ENCODE measurements around the gene IL36A.

Gene IL36A, protein sequence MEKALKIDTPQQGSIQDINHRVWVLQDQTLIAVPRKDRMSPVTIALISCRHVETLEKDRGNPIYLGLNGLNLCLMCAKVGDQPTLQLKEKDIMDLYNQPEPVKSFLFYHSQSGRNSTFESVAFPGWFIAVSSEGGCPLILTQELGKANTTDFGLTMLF

DNA sequence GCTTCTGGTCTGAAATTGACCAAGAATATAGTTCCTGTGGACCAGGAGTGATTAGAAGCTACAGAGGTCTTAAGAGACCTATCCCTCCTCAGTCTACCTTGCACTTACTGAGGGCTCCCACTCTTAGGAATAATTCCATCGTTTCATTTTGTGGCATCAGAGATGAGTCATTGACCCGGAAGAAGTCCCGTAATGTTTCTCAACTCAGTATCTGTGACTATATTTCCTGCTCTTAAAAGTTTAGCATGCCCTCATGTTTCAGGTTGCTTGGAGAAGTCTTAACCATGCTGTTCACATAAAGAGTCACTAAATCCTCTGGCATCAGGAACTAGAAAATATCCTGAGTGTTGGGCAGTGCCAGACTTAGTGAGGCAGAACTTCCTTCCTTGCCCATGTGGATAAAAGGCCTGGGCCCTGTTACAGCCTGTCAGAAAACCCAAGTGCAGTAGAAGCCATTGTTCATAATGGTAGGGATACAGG, at the start of gene IL36A:
Gene IL36A, plus strand, starts transcription at position 430 of the 480 bp plus-strand sequence. CDS start 413 bp downstream, outside the sequence.
- H3K4me3 ChIP-seq (ENCODE audit: low read depth, low read length) = no peak within 1 kb of the TSS

DNA sequence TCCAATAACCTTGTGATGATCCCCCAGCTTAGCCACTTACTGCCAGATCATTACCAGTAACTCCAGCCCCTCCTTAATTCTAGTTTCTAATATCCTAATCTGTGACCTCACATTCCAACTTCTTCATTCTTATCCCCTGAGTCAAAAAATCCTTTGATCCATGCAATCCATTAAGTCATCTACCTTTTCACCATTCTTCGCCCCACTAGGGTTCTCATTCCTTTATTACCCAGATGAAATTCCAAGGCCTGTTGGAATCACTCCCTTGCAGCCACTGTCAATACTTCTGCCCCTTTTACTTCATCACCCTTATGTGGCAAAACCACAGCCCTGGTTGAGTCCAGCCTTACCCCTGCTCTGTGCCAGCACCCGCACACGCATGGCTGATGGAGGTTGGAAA, 47.7 kb upstream of the IL36A start:
- no peak overlapping the region for H3K4me3 ChIP-seq (ENCODE audit: low read depth, low read length)

- no peak overlapping the region for H3K4me3 ChIP-seq (ENCODE audit: low read depth, low read length)
Measured at GRCh38 chr2:112958428-112959108, 46.7 kb upstream of the IL36A start.

GRCh38 chr2:112959109-112959812, 46.0 kb upstream of the IL36A start:
- H3K4me3 ChIP-seq (ENCODE audit: low read depth, low read length) = no peak overlapping the region

DNA sequence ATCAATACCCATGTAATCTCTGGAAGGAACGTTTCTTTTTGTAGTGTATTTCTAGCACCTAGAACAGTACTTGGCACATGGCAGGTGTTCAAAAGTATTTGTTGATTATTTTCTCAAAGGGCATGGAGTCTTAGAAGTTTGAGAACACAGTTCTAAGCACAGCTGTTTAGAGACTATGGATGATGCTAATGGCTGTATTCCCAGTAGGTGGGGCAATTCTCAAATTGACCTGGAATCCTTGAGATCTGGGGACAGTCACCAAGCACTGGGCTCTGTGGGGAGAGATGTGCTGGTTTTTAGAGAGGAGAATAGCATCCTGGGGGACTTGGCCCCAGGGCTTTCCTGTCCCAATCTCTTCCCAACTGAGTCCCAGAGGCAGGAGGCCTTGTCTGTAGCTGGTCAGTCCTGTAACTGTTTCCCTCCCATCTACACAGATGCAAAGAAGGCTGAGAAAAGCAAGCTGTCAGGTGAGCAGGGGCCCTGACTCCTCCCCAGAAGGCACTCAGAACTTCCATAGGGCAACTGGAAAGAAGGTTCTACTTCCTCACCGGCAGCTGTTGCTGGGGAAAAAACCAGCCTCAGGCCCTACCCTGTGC, 44.9 kb upstream of the IL36A start:
- H3K4me3 ChIP-seq (ENCODE audit: low read depth, low read length) = no peak overlapping the region

DNA sequence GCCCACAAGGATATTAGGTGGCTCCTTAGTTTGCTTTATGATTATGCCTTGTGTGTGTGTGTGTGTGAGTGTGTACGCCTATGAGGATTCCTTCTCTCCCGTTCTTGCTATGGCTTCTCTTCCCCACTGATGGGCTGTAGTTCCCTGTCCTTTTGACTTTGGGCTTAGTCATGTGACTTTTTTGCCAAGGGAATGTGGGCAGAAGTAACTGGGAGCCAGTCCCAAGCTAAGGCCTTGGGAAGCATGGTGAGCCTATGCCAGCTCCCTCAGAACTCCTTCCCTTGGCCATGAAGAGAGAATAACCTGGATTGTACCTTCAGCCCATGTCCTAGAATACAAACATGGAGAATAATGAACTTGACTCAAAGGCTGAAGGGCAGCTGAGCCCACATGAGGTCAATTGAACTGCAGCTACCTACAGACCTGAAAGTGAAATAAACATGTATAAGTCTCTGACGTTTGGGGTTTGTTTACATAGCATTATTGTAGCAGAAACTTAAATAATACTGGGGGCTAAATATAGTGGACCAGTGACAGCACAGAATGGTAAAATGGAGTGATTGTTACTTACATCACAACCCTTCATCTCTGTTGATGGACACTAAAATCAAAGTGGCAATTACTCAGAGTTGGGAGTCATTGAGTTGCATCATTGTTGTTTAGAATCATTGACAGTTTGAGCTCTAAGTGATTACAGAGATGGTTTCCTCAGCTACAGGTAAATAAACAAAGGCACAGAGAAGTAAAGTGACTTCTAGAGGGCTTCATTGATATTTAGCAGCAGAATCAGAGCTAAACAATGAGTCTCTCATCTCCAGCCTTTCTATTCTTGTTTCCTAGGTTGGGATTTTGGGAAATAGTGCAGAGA, 42.7 kb upstream of the IL36A start:
- no peak overlapping the region for H3K4me3 ChIP-seq (ENCODE audit: low read depth, low read length)

DNA sequence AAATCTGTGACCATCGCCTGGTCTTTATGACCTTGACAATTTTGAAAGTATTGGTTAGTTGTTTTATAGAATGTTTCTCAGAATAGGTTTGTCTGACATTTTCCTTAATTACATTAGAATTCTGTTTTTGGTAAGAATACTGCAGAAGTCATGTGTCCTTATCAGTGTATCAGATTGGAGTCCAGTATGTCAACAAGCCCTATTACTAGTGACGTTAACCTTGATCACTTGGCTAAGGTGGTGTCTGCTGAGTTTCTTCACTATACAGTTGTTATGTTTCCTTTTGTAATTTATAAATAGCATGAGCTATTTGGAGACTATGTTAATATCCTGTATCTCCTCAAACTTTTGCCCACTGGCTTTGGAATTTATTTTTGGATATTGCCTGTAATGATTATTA, 38.2 kb upstream of the IL36A start:
- no peak overlapping the region for H3K4me3 ChIP-seq (ENCODE audit: low read depth, low read length)

DNA sequence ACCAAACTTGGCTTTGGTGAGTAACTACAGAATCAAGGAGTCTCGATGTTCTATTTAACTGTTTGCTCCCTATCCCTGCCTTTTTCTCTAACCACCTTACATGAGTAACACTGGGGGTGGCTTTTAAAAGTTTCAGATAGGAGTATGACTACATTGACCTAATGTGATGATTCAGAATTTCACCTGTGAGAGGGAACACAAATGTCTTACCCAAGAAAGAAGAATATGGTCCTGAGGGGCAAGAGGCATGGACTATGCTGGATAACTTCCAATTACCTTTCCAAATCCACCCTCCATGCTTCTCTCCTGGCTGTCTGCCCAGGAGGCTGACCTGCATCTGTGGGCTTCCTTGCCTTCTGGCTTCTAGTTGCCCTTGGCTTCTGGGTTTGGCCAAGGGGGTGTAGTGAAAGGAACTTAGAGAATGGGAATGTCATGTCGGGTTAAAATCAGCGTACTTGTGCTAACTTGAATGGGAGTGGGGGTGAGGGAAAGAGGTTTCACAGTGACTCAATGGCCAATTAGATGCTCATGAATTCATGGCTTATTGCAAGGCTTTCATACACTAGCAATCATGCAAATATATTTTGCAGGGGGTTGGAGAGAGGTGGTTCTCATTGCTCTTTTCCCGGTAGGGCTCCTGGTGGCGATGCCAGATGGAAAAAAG, 32.7 kb upstream of the IL36A start:
- H3K4me3 ChIP-seq (ENCODE audit: low read depth, low read length) = no peak overlapping the region

- no peak overlapping the region for H3K4me3 ChIP-seq (ENCODE audit: low read depth, low read length)
Measured at GRCh38 chr2:112973156-112973555, 32.1 kb upstream of the IL36A start.

DNA sequence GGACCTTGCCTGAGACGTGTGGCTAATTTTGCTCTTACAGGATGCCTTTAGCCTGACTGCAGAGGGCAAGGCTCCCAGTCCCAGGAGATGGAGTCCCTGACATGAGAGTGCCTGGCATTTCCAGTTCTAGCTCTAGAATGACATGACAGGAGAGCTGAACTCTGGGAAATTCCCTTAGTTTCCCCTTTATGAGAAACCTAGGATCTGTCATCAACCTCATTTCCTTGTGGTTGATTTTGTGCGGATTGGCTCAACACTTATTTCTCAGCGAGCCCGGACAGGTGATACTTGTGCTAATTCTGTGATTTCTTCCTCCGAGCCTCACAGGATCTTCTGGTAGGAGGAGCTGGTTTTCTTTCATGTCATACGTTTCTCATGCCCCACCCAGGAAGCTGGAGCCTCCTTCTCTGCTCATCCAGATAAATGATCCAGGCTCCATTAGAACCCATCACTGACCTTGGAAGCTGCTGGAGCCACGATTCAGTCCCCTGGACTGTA, 27.7 kb upstream of the IL36A start, which contains the start of gene IL36G:
Gene IL36G, plus strand, starts transcription at position 448 of the 498 bp plus-strand sequence. CDS start 633 bp downstream, outside the sequence.
- no peak within 1 kb of the TSS for H3K4me3 ChIP-seq (ENCODE audit: low read depth, low read length)

GRCh38 chr2:112979731-112980130, 25.5 kb upstream of the IL36A start:
- no peak overlapping the region for H3K4me3 ChIP-seq (ENCODE audit: low read depth, low read length)

DNA sequence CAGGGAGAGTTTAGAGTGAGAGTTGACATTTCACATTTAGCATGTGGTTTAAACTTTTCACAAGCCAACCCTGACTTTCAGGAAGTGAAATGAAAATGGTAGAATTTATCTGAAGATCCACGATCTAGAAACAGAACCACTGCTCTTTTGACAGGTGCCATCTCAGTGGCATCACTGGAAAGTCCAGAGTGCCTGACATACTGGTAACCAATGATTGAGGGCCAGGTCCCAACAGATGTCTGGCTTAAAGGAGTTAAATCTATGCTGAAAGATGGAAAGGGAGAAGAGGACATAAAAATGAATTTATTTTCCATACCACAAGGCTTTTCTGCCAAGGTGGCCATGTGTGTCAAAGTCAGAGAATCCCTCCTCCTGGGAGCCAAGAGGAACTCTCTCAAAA, 24.7 kb upstream of the IL36A start:
- no peak overlapping the region for H3K4me3 ChIP-seq (ENCODE audit: low read depth, low read length)

GRCh38 chr2:112985090-112985489, 20.2 kb upstream of the IL36A start:
- H3K4me3 ChIP-seq (ENCODE audit: low read depth, low read length) = no peak overlapping the region

GRCh38 chr2:112989611-112990010, 15.6 kb upstream of the IL36A start:
- no peak overlapping the region for H3K4me3 ChIP-seq (ENCODE audit: low read depth, low read length)

DNA sequence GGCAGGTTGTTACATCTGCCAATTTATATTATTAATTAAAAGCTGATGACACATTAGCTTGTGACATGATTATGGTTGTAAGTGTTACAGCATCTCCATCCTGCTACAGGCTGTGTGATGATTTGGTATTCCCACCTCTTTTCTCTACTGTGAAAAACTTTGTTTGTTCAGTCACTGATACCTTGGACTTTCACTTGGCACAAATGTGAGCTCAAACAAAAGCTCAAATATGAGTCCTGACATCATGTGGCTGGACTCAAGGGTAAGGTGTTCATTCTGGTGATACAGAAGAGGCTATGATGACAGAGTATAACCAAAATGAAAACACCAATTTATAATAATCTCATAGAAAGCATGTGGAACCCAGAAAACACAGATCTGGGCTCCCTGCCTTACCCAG, 11.4 kb upstream of the IL36A start:
- H3K4me3 ChIP-seq (ENCODE audit: low read depth, low read length) = no peak overlapping the region

- H3K4me3 ChIP-seq (ENCODE audit: low read depth, low read length) = no peak overlapping the region
Measured at GRCh38 chr2:112994648-112995047, 10.6 kb upstream of the IL36A start.

GRCh38 chr2:112995346-112995920, 9.8 kb upstream of the IL36A start:
- no peak overlapping the region for H3K4me3 ChIP-seq (ENCODE audit: low read depth, low read length)

DNA sequence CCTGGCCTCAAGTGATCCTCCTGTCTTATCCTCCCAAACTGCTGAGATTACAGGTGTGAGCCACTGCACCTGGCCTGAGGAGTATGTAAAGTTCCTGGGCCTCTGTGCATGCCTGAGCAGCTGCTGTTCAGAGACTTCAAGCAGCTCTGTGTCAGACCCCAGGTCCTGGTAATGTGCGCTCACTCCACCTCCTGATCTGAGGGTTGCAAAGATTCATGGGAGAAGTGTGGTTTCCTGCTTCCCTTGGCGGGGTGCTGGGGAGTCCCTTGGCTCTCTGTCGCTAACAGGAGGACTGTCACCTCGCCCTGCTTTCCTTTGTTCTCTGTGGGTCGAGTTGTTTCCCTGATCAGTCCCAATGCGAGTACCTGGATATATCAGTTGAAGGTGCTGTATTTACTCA, 8.6 kb upstream of the IL36A start:
- H3K4me3 ChIP-seq (ENCODE audit: low read depth, low read length) = no peak overlapping the region

- H3K4me3 ChIP-seq (ENCODE audit: low read depth, low read length) = no peak overlapping the region
Measured at GRCh38 chr2:112997151-112997550, 8.1 kb upstream of the IL36A start.

- no peak overlapping the region for H3K4me3 ChIP-seq (ENCODE audit: low read depth, low read length)
Measured at GRCh38 chr2:113000436-113000835, 4.8 kb upstream of the IL36A start.

Data from iPS-11a (cell line).